Measurements from ENCODE around the gene SHISA8.

GRCh38 chr22:41899992-41900651 is 14.8 kb downstream of the SHISA8 start:
- TF ChIP-seq CTCF (IDR thresholded peaks at IDR 0.05) (no peak), POLR2A (IDR thresholded peaks at IDR 0.05) (no peak), POLR2AphosphoS5 (IDR thresholded peaks at IDR 0.05) (no peak)

Data from stomach (tissue), 4 donors.